Measurements from ENCODE around the gene SPIRE2.
"Not testable (repeated sequence)": the region's sequence is repeated elsewhere in the genome, so short reads cannot be mapped to it uniquely, and the experiment has no call there.

The SPIRE2 gene

DNA sequence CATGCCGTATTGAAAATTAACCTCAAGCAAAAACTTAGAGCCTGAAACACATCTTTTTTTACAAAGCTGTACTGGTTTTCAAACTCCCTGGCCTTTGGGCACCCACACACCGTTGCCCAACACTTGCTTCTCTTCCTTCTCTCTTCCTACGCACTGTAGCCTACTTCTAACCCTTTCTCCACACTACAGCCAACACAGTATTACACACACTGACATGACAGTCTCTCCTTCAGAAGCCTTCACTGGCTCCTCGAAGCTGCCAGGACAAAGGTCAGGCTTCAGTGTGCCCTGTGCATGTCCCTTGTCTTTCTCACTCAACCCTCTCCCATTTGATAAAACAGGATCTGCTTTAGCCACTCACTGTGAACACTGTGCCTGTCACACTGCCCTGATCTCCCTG, 19.8 kb upstream of the SPIRE2 start:
- no peak overlapping the region for H3K4me3 ChIP-seq (ENCODE audit: low read depth, low read length)
- H2AFZ ChIP-seq: no peak overlapping the region
- H3K9ac ChIP-seq: no peak overlapping the region
- no peaks in the 10 kb centered on the region for H3K27me3 ChIP-seq (ENCODE audit: control insufficient read depth, insufficient read depth, low read length)
- H3K27ac ChIP-seq: no peak overlapping the region
- no peaks in the 10 kb centered on the region for H3K9me3 ChIP-seq (ENCODE audit: control insufficient read depth, low read length)
- no peak for TF ChIP-seq CTCF (IDR thresholded peaks at IDR 0.05)
- no peaks in the 10 kb centered on the region for H3K79me2 ChIP-seq
- no peaks in the 10 kb centered on the region for H3K36me3 ChIP-seq (ENCODE audit: control insufficient read depth, insufficient read depth, low read length)
- no peak overlapping the region for H3K4me2 ChIP-seq (ENCODE audit: low read length)
- no peaks in the 10 kb centered on the region for H3K4me1 ChIP-seq

GRCh38 chr16:89811321-89811720, 17.0 kb upstream of the SPIRE2 start:
- H3K4me1 ChIP-seq: peaks cover 3% of the 10 kb centered on the region
- H3K9me3 ChIP-seq (ENCODE audit: control insufficient read depth, low read length): no peaks in the 10 kb centered on the region
- H3K9ac ChIP-seq: no peak overlapping the region
- no peak overlapping the region for H3K4me2 ChIP-seq (ENCODE audit: low read length)
- no peaks in the 10 kb centered on the region for H3K36me3 ChIP-seq (ENCODE audit: control insufficient read depth, insufficient read depth, low read length)
- no peaks in the 10 kb centered on the region for H3K27me3 ChIP-seq (ENCODE audit: control insufficient read depth, insufficient read depth, low read length)
- no peak overlapping the region for H2AFZ ChIP-seq
- no peak for TF ChIP-seq CTCF (IDR thresholded peaks at IDR 0.05)
- no peaks in the 10 kb centered on the region for H3K79me2 ChIP-seq
- no peak overlapping the region for H3K4me3 ChIP-seq (ENCODE audit: low read depth, low read length)
- no peak overlapping the region for H3K27ac ChIP-seq

GRCh38 chr16:89815639-89816348, 12.5 kb upstream of the SPIRE2 start:
- Histone ChIP-seq H3K79me2 (no peaks in the 10 kb centered on the region), H3K27ac (no peak overlapping the region), H3K27me3 (ENCODE audit: control insufficient read depth, insufficient read depth, low read length) (no peaks in the 10 kb centered on the region), H3K9ac (no peak overlapping the region), H3K4me2 (ENCODE audit: low read length) (peak overlapping the region; percentile 66), H3K4me3 (ENCODE audit: low read depth, low read length) (peak overlapping the region; percentile 31), H3K9me3 (ENCODE audit: control insufficient read depth, low read length) (no peaks in the 10 kb centered on the region), H3K36me3 (ENCODE audit: control insufficient read depth, insufficient read depth, low read length) (no peaks in the 10 kb centered on the region), H3K4me1 (peaks cover 23% of the 10 kb centered on the region), H2AFZ (peak overlapping the region; percentile 82)
- TF ChIP-seq CTCF (IDR thresholded peaks at IDR 0.05): no peak

GRCh38 chr16:89818851-89819403, 9.3 kb upstream of the SPIRE2 start:
- not testable (repeated sequence) for H3K36me3 ChIP-seq (ENCODE audit: control insufficient read depth, insufficient read depth, low read length); H3K27me3 ChIP-seq (ENCODE audit: control insufficient read depth, insufficient read depth, low read length); H3K9me3 ChIP-seq (ENCODE audit: control insufficient read depth, low read length); H3K9ac ChIP-seq; H3K79me2 ChIP-seq
- H3K4me1 ChIP-seq: peaks cover 23% of the 10 kb centered on the region
- H3K4me3 ChIP-seq (ENCODE audit: low read depth, low read length): peak overlapping the region; percentile 27
- peak overlapping the region; percentile 28 for H3K4me2 ChIP-seq (ENCODE audit: low read length)
- H3K27ac ChIP-seq: peak overlapping the region; percentile 92
- peak overlapping the region; percentile 82 for H2AFZ ChIP-seq

GRCh38 chr16:89819448-89819847, 8.8 kb upstream of the SPIRE2 start:
- Histone ChIP-seq H3K4me1 (peaks cover 23% of the 10 kb centered on the region), H2AFZ (peak overlapping the region; percentile 82), H3K27ac (peak overlapping the region; percentile 92), H3K4me2 (ENCODE audit: low read length) (peak overlapping the region; percentile 28)
- H3K36me3 ChIP-seq (ENCODE audit: control insufficient read depth, insufficient read depth, low read length); H3K4me3 ChIP-seq (ENCODE audit: low read depth, low read length); H3K27me3 ChIP-seq (ENCODE audit: control insufficient read depth, insufficient read depth, low read length); H3K79me2 ChIP-seq; H3K9me3 ChIP-seq (ENCODE audit: control insufficient read depth, low read length); H3K9ac ChIP-seq: not testable (repeated sequence)
